ENCODE measurements around the gene CPT1C.

- TF ChIP-seq, protein P1, sequence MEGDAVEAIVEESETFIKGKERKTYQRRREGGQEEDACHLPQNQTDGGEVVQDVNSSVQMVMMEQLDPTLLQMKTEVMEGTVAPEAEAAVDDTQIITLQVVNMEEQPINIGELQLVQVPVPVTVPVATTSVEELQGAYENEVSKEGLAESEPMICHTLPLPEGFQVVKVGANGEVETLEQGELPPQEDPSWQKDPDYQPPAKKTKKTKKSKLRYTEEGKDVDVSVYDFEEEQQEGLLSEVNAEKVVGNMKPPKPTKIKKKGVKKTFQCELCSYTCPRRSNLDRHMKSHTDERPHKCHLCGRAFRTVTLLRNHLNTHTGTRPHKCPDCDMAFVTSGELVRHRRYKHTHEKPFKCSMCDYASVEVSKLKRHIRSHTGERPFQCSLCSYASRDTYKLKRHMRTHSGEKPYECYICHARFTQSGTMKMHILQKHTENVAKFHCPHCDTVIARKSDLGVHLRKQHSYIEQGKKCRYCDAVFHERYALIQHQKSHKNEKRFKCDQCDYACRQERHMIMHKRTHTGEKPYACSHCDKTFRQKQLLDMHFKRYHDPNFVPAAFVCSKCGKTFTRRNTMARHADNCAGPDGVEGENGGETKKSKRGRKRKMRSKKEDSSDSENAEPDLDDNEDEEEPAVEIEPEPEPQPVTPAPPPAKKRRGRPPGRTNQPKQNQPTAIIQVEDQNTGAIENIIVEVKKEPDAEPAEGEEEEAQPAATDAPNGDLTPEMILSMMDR (IDR thresholded peaks at IDR 0.05; ENCODE audit: extremely low read depth in 1 of 2, insufficient read depth in 1 of 2, low read depth in 1 of 2, low read length in 2 of 2), result no peak
- TF ChIP-seq POLR2A (IDR thresholded peaks at IDR 0.05; ENCODE audit: low read depth, low read length) (no peak), FOS (IDR thresholded peaks at IDR 0.05; ENCODE audit: borderline replicate concordance, insufficient read depth, low read length) (no peak), POLR2AphosphoS5 (IDR thresholded peaks at IDR 0.05; ENCODE audit: insufficient read depth, low read depth, low read length) (no peak), EZH2 (IDR thresholded peaks at IDR 0.05; ENCODE audit: borderline replicate concordance, low read depth, low read length, severe bottlenecking) (no peak), GATA2 (IDR thresholded peaks at IDR 0.05; ENCODE audit: insufficient read depth, insufficient read length, low read depth, low read length) (no peak)
Measured at GRCh38 chr19:49642492-49643035, 48.4 kb upstream of the CPT1C start.
